ENCODE data around the gene ARID3C. TPM values are rescaled to one million over a fixed set of nuclear protein-coding genes. Genes with fewer than 3 reads are reported as not detected.

Gene ARID3C
- total and polyA plus RNA-seq, 2 experiments from 2014 or later: 0.21 to 0.27 TPM

DNA sequence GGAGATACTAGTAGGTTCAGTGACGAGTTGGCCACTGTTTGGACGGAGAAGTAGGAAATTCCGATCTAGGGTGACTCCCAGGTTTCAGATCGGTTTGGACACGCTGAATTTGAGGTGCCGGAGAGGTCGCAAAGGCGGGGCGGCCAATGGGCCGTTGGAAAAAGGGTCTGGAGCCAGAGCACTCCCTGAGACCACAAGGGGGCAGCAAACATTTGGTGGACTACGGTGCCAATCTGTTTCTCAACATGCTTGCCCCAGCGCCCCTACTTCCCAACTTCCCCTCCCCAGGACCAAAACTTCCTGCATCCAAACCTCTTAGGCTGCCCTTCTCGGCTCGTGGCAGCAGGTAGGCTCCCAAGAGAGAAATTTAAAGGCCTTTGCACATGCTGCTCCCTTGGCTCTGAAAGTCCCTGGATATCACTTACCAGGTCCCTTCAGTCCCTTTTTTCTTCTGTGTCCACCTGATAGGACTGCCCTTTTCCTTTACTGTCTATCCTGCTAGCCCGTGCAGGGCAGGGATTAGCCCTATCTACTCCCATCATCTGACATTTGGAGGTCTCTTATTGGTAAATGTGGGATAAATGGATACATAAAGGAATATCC is 16.0 kb downstream of the ARID3C start:
- no peaks in the 10 kb centered on the region for H3K27me3 ChIP-seq
- WGBS (ENCODE audit: low lambda C conversion rate, missing lambda C conversion rate): 7% methylated on average over 15 of the region's 15 CpGs
- H3K27ac ChIP-seq: peak overlapping the region; percentile 82

DNA sequence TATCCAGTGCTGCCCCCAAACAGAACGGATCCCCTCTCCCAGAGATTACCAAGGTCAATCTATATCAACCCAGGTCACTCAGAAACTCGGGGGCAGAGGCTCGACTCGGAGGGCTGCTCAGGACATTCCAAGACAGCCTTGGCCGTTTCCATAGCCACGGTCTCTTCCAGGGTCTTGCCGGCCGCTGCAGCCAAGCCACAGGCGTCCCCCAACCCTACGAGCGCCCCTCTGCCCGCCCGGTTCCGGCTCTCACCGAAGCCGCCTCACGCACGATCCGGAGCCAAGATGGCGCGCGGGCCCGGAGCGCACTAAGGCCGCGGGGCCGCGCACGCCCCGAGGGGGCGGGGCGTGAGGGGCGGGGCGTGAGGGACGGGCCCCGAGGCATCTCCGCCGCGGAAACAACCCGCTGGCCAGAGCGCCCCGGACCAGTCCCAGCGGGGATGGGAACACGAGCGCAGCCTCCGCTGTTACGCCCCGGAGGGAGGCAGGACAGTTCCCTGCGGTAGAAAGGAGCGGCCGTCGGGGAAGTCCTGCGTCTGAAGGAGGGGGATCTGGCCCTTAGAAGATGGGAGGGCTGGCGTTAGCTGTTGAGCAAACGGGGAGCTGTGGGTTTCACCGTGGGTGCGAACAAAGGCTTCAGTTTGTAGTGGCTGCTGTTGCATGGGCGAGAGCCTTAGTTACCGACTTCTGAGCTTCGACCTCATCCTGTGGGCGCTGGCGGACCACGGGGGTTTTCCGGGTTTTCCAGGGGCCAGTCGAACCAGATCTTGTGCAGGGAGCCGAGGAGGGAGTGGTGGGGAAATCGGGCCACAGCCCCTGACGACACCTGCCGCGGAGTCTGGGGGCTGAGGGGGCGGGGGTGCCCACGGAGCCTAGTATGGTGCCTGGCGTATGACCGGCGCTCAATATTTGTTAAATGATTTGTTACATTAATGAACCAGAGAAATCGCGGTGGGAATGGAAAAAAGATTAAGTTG is 16.8 kb downstream of the ARID3C start, which contains the start of gene RPP25L:
TSS of gene RPP25L (minus strand) at position 287 of the 977 bp plus-strand sequence. CDS start 801 bp downstream, outside the sequence.
- H3K27me3 ChIP-seq: no peaks in the 10 kb centered on the region
- no peaks in the 10 kb centered on the region for H3K36me3 ChIP-seq (replicated peaks; ENCODE audit: insufficient read depth, low read depth)
- WGBS (ENCODE audit: low lambda C conversion rate, missing lambda C conversion rate): 2% methylated on average over 64 of the region's 77 CpGs
- H3K4me2 ChIP-seq: peak within 1 kb of the TSS; percentile 92
- no peaks in the 10 kb centered on the region for H3K9me2 ChIP-seq (replicated peaks; ENCODE audit: insufficient read depth)
- no peaks in the 10 kb centered on the region for H4K20me1 ChIP-seq (ENCODE audit: insufficient read depth, poor library complexity, severe bottlenecking)
- peak within 1 kb of the TSS; percentile 94 for H2AFZ ChIP-seq
- H3K9me3 ChIP-seq (ENCODE audit: low read depth): no peaks in the 10 kb centered on the region
- TF ChIP-seq EZH2phosphoT487 (IDR thresholded peaks at IDR 0.05; ENCODE audit: low read depth, severe bottlenecking, unreplicated experiment): no peak
- TF ChIP-seq EZH2 (IDR thresholded peaks at IDR 0.05; ENCODE audit: borderline replicate concordance): no peak
- TF ChIP-seq, protein P1, sequence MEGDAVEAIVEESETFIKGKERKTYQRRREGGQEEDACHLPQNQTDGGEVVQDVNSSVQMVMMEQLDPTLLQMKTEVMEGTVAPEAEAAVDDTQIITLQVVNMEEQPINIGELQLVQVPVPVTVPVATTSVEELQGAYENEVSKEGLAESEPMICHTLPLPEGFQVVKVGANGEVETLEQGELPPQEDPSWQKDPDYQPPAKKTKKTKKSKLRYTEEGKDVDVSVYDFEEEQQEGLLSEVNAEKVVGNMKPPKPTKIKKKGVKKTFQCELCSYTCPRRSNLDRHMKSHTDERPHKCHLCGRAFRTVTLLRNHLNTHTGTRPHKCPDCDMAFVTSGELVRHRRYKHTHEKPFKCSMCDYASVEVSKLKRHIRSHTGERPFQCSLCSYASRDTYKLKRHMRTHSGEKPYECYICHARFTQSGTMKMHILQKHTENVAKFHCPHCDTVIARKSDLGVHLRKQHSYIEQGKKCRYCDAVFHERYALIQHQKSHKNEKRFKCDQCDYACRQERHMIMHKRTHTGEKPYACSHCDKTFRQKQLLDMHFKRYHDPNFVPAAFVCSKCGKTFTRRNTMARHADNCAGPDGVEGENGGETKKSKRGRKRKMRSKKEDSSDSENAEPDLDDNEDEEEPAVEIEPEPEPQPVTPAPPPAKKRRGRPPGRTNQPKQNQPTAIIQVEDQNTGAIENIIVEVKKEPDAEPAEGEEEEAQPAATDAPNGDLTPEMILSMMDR (IDR thresholded peaks at IDR 0.05; ENCODE audit: poor library complexity): no peak
- peaks cover 6% of the 10 kb centered on the region for H3K4me1 ChIP-seq (ENCODE audit: insufficient read depth)
- H3K79me2 ChIP-seq: peaks cover 13% of the 10 kb centered on the region
- peak; percentile 96 for DNase-seq (ENCODE audit: low spot score)
- H3K4me3 ChIP-seq: peak within 1 kb of the TSS; percentile 67
- H3K27ac ChIP-seq: peak within 1 kb of the TSS; percentile 82

More for the DNA sequence above, 16.0 kb downstream of the ARID3C start:
- Histone ChIP-seq H3K4me2 (peak overlapping the region; percentile 92), H3K4me3 (peak overlapping the region; percentile 67), H3K79me2 (peaks cover 13% of the 10 kb centered on the region), H3K9me2 (replicated peaks; ENCODE audit: insufficient read depth) (no peaks in the 10 kb centered on the region), H4K20me1 (ENCODE audit: insufficient read depth, poor library complexity, severe bottlenecking) (no peaks in the 10 kb centered on the region), H2AFZ (peak overlapping the region; percentile 94), H3K4me1 (ENCODE audit: insufficient read depth) (peaks cover 6% of the 10 kb centered on the region), H3K9me3 (ENCODE audit: low read depth) (no peaks in the 10 kb centered on the region), H3K36me3 (replicated peaks; ENCODE audit: insufficient read depth, low read depth) (no peaks in the 10 kb centered on the region)
- DNase-seq (ENCODE audit: low spot score): peak; percentile 92
- TF ChIP-seq EZH2phosphoT487 (IDR thresholded peaks at IDR 0.05; ENCODE audit: low read depth, severe bottlenecking, unreplicated experiment) (no peak), EZH2 (IDR thresholded peaks at IDR 0.05; ENCODE audit: borderline replicate concordance) (no peak)
- TF ChIP-seq, protein P1 (IDR thresholded peaks at IDR 0.05; ENCODE audit: poor library complexity): peak; percentile 88

DNA sequence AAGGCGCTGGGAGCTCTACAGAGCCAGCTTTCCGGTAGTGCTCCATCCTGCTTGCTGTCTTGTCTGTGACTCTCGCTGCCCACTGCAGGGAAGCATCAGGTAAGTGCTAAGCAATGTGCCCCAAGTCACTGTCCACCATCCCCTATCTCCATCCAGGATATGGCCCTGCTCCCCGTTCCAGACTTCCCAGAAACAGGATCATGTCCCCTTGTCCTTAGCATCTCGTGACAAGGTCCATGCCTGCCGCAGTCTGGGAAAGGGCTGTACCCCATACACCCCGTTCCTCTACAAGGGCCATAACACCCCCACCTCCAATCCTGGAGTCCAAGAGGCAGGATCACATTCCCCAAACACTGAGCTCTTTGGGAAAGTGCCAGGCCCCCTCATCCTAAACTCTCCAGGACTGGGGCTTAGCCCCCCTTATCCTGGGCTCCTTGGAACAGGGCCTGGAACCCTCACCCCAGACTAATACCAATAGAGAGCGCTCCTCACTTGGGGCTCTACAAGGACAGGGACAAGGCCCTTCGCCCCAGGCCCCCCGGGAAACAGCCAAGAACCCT is 17.5 kb downstream of the ARID3C start:
- H3K79me2 ChIP-seq: peaks cover 13% of the 10 kb centered on the region
- H3K4me1 ChIP-seq (ENCODE audit: insufficient read depth): peaks cover 9% of the 10 kb centered on the region
- TF ChIP-seq, protein P1 (IDR thresholded peaks at IDR 0.05; ENCODE audit: poor library complexity): no peak
- TF ChIP-seq EZH2 (IDR thresholded peaks at IDR 0.05; ENCODE audit: borderline replicate concordance) (no peak), EZH2phosphoT487 (IDR thresholded peaks at IDR 0.05; ENCODE audit: low read depth, severe bottlenecking, unreplicated experiment) (no peak)
- no peaks in the 10 kb centered on the region for H3K36me3 ChIP-seq (replicated peaks; ENCODE audit: insufficient read depth, low read depth)
- H2AFZ ChIP-seq: peak overlapping the region; percentile 94
- peak overlapping the region; percentile 92 for H3K4me2 ChIP-seq
- no peaks in the 10 kb centered on the region for H3K9me2 ChIP-seq (replicated peaks; ENCODE audit: insufficient read depth)
- H3K9me3 ChIP-seq (ENCODE audit: low read depth): no peaks in the 10 kb centered on the region
- peak overlapping the region; percentile 82 for H3K27ac ChIP-seq
- 66% methylated on average over 10 of the region's 10 CpGs for WGBS (ENCODE audit: low lambda C conversion rate, missing lambda C conversion rate)
- H3K4me3 ChIP-seq: peak overlapping the region; percentile 67
- H4K20me1 ChIP-seq (ENCODE audit: insufficient read depth, poor library complexity, severe bottlenecking): no peaks in the 10 kb centered on the region
- peak; percentile 26 for DNase-seq (ENCODE audit: low spot score)
- no peaks in the 10 kb centered on the region for H3K27me3 ChIP-seq
